Measurements from ENCODE around the gene TMCC2. TPM values are rescaled to one million over a fixed set of nuclear protein-coding genes. Genes with fewer than 3 reads are reported as not detected.
A peak's percentile ranks its signal among the peaks of the same experiment; 100 is the strongest.
"Not testable (repeated sequence)": the region's sequence is repeated elsewhere in the genome, so short reads cannot be mapped to it uniquely, and the experiment has no call there.

TMCC2 gene
- total RNA-seq, 2 experiments from 2014 or later: 2.6 to 2.7 TPM

DNA sequence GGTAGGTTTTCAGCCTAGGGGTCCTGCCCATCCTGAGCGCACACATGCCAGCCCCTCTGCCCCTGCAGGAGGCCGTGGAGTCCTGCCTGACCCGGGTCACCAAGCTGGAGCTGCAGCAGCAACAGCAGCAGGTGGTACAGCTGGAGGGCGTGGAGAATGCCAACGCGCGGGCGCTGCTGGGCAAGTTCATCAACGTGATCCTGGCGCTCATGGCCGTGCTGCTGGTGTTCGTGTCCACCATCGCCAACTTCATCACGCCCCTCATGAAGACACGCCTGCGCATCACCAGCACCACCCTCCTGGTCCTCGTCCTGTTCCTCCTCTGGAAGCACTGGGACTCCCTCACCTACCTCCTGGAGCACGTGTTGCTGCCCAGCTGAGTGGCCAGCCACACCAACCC is 44.0 kb downstream of the TMCC2 start:
- H3K27me3 Mint-ChIP-seq (ENCODE audit: low read depth): peaks cover 2% of the 10 kb centered on the region
- H3K27ac Mint-ChIP-seq: no peak overlapping the region
- no peak for DNase-seq
- H3K36me3 Mint-ChIP-seq (ENCODE audit: low read depth): no peaks in the 10 kb centered on the region
- ChIA-PET CTCF (interaction anchor here (0.8 to 31.0 kb wide), 11 partner anchors 10 to 253 kb away, joined by 3 to 1266 read pairs (median 29); partner anchors contain the start of genes NUAK2 and TMCC2), POLR2A (interaction anchor here (1.3 kb wide), 1 partner anchor 360 kb away, joined by 4 read pairs; the partner anchor contains the start of gene ELK4)
- peaks cover 17% of the 10 kb centered on the region for H3K4me1 Mint-ChIP-seq (ENCODE audit: low read depth)
- H3K9me3 Mint-ChIP-seq (ENCODE audit: insufficient read depth): no peaks in the 10 kb centered on the region
- no peak overlapping the region for H3K4me3 Mint-ChIP-seq
- ATAC-seq: no peak

DNA sequence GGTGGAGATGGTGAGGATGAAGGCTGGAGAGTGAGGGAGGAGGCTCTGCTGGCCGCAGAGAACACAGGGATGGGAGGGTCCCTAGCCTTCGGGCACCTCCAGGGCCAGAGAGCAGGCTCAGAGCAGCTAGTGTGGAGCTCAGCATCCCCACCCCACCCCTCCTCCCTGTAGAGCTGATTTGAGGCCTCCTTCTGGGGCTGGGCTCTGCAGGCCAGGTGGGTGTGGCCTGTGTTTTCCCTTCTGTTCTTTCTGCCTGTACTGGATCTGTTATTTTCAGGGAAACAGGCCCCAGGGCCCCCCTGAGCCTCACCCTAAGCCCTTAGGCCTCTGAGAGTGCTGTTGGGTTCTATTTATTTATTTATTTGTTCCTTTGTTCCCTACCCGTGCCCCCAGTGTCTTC is 44.8 kb downstream of the TMCC2 start:
- no peaks in the 10 kb centered on the region for H3K36me3 Mint-ChIP-seq (ENCODE audit: low read depth)
- no peak for DNase-seq
- no peak for ATAC-seq
- no peak overlapping the region for H3K4me3 Mint-ChIP-seq
- no peaks in the 10 kb centered on the region for H3K9me3 Mint-ChIP-seq (ENCODE audit: insufficient read depth)
- ChIA-PET CTCF (interaction anchor here (0.8 to 31.0 kb wide), 12 partner anchors 11 to 252 kb away, joined by 3 to 1266 read pairs (median 30); partner anchors contain the start of genes NUAK2 and TMCC2), POLR2A (interaction anchor here (1.3 kb wide), 1 partner anchor 360 kb away, joined by 4 read pairs; the partner anchor contains the start of gene ELK4)
- peaks cover 17% of the 10 kb centered on the region for H3K4me1 Mint-ChIP-seq (ENCODE audit: low read depth)
- peaks cover 4% of the 10 kb centered on the region for H3K27me3 Mint-ChIP-seq (ENCODE audit: low read depth)
- H3K27ac Mint-ChIP-seq: no peak overlapping the region

DNA sequence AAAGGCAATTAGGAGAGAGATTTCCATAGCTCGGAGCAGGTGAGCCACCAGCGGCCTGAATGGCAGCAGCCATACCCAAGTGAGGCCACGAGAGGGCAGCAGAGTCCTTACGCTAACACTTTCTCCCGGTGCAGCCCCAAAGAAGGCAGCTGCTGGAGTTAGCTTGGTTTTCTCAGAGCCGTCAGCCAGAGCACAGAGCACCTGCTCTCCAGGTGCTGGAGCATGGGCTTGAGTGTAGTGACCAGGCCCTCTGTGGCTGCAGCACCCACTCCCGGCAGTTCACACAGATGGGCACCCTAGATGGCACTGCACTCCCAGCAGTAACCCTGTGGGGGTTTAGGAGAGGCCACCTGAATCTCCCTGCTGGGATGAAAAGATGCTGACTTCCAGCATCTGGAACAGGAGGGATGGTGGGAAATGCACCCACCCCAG is 45.8 kb downstream of the TMCC2 start:
- ATAC-seq: peak; percentile 93
- peak; percentile 89 for DNase-seq
- Mint-ChIP-seq H3K36me3 (ENCODE audit: low read depth) (no peaks in the 10 kb centered on the region), H3K27ac (no peak overlapping the region), H3K4me3 (no peak overlapping the region), H3K9me3 (ENCODE audit: insufficient read depth) (no peaks in the 10 kb centered on the region), H3K27me3 (ENCODE audit: low read depth) (peaks cover 11% of the 10 kb centered on the region), H3K4me1 (ENCODE audit: low read depth) (peaks cover 22% of the 10 kb centered on the region)
- CTCF ChIA-PET: interaction anchor here (0.5 to 31.0 kb wide), 43 partner anchors 8 to 450 kb away, joined by 3 to 1266 read pairs (median 5); partner anchors contain the start of genes KLHDC8A, NUAK2, RBBP5 and TMCC2
- POLR2A ChIA-PET: interaction anchor here (0.9 to 1.5 kb wide), 6 partner anchors 12 to 51 kb away, joined by 3 to 5 read pairs (median 4); partner anchors contain the start of gene NUAK2

DNA sequence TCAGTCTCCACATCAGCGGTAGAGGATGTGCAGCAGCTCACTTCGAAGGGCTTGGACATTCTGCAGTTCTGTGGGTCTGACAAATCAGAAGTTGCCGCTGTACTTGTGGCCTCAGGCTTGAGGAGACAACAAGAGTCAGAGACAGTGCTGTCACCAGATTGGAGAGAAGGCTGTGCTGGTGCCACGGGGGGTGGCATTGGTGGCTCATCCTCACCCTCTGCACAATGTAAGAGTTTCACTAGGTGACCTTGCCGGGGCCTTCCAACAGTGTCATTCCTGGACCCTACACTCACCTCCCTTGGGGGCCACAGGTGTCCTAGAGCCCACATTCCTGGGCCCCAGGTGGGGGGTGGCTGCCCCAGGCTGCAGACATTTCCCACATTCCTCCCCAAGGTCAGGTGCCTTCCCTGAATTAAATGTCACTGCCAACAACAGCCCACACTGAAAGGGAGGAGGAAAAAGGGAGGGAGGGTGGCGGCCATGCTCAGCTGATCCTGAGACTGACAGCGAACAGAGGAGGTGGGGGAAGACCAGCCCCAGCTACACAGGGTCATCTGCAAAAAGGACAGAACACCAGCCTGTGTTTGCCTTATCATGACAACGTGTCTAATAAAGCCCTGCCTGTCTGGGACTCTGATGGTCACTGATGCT is 46.4 kb downstream of the TMCC2 start:
- H3K4me3 Mint-ChIP-seq: no peak overlapping the region
- H3K27ac Mint-ChIP-seq: no peak overlapping the region
- DNase-seq: no peak
- peaks cover 12% of the 10 kb centered on the region for H3K27me3 Mint-ChIP-seq (ENCODE audit: low read depth)
- POLR2A ChIA-PET: interaction anchor here (0.9 to 1.5 kb wide), 6 partner anchors 11 to 51 kb away, joined by 3 to 5 read pairs (median 4); partner anchors contain the start of gene NUAK2
- CTCF ChIA-PET: interaction anchor here (0.6 to 31.0 kb wide), 38 partner anchors 7 to 450 kb away, joined by 3 to 1266 read pairs (median 5); partner anchors contain the start of genes KLHDC8A, NUAK2, RBBP5 and TMCC2
- H3K9me3 Mint-ChIP-seq (ENCODE audit: insufficient read depth): no peaks in the 10 kb centered on the region
- ATAC-seq: peak; percentile 17
- H3K36me3 Mint-ChIP-seq (ENCODE audit: low read depth): no peaks in the 10 kb centered on the region
- peaks cover 28% of the 10 kb centered on the region for H3K4me1 Mint-ChIP-seq (ENCODE audit: low read depth)

DNA sequence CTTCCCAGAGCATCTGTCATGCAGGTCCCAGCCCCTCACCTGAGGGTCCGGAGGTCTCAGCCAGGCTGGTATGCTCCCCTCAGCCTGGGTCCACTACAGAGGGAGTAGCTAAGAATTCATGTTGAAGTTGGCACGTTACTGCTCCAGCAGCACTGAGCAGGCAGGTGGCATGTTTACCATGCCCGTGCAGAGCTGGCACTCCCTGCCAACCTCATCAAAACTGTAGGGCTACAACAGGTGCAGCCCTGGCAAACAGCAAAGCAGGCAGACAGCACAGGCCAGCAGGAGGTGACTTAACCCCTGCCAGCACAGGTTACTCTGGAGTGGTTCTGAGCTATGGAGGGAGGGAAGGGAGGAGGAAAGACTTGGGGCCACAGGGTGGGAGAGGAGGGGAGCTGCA is 47.4 kb downstream of the TMCC2 start:
- no peak overlapping the region for H3K27ac Mint-ChIP-seq
- no peaks in the 10 kb centered on the region for H3K9me3 Mint-ChIP-seq (ENCODE audit: insufficient read depth)
- no peaks in the 10 kb centered on the region for H3K36me3 Mint-ChIP-seq (ENCODE audit: low read depth)
- H3K4me3 Mint-ChIP-seq: no peak overlapping the region
- ChIA-PET CTCF (interaction anchor here (1.9 to 31.0 kb wide), 6 partner anchors 11 to 249 kb away, joined by 6 to 1266 read pairs (median 27); partner anchors contain the start of genes NUAK2 and TMCC2), POLR2A (interaction anchor here (1.0 kb wide), 1 partner anchor 44 kb away, joined by 4 read pairs; no protein-coding TSS in a partner anchor)
- H3K27me3 Mint-ChIP-seq (ENCODE audit: low read depth): peaks cover 15% of the 10 kb centered on the region
- DNase-seq (no peak), ATAC-seq (no peak)
- H3K4me1 Mint-ChIP-seq (ENCODE audit: low read depth): peaks cover 36% of the 10 kb centered on the region

DNA sequence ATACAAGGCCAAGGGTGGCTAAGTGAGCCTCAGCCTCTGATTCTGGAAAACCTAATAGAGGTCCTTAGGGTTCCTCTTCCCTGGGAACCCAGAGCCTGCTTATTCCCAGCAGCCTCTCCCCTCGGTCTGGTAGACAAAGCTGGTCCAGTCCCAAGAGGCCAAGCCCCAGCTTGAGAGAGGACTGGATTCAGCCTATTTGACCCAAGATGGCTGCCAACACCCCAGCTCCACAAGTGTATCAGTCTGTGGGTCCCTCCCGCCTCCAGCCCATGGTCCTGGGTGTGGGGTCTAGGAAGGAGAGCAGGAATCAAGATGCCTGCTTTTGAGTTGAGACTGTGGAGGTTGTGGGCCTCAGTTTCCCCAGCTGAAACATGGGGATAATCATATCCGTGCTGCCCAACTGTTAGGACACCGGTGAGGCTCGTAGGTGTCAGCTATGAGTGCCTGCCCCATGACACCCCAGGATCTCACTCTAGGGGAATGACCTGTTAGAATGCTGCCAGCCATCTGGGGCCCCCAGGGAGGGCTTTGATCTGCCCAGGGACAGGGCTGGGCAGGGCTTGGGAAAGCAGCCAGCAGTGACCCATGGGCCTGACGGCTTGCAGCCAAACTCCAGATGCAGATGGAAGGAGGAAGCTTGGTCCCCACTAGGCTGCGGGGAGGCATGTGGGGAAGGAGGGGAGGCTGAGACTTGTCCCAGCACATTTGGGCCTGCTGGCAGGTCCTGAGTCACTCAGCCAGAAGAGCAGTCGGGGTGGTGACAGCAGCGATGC is 48.4 kb downstream of the TMCC2 start:
- H3K27ac Mint-ChIP-seq: no peak overlapping the region
- H3K36me3 Mint-ChIP-seq (ENCODE audit: low read depth): no peaks in the 10 kb centered on the region
- ChIA-PET CTCF (interaction anchor here (0.6 to 31.0 kb wide), 5 partner anchors 10 to 217 kb away, joined by 3 to 1266 read pairs (median 14); partner anchors contain the start of gene NUAK2), POLR2A (interaction anchor here (1.0 kb wide), 2 partner anchors 8 to 43 kb away, joined by 3 to 4 read pairs; no protein-coding TSS in a partner anchor)
- no peak for ATAC-seq
- no peak for DNase-seq
- no peaks in the 10 kb centered on the region for H3K9me3 Mint-ChIP-seq (ENCODE audit: insufficient read depth)
- peaks cover 43% of the 10 kb centered on the region for H3K4me1 Mint-ChIP-seq (ENCODE audit: low read depth)
- H3K4me3 Mint-ChIP-seq: no peak overlapping the region
- peaks cover 22% of the 10 kb centered on the region for H3K27me3 Mint-ChIP-seq (ENCODE audit: low read depth)

DNA sequence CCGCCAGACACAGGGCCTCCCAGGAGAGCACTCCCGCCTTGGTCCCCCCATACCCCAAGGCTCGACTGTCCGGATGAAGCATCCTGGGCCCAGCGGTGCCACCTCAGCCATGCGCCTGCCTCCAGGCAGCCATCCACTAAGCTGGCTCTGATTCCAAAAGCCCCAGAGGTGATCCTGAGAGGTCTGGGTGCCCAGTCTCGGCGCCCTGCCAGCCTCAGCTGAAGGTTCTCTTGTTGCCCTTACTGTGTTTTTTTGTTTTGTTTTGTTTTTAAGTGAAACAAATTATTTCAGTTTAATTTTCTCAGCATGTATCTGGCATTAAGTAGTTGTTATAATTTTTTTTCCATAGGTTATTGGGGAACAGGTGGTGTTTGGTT is 48.9 kb downstream of the TMCC2 start:
- no peak for DNase-seq
- ChIA-PET CTCF (interaction anchor here (0.6 to 31.0 kb wide), 5 partner anchors 10 to 216 kb away, joined by 3 to 1266 read pairs (median 14); partner anchors contain the start of gene NUAK2), POLR2A (interaction anchor here (1.5 kb wide), 1 partner anchor 41 kb away, joined by 3 read pairs; no protein-coding TSS in a partner anchor)
- Mint-ChIP-seq H3K36me3 (ENCODE audit: low read depth) (no peaks in the 10 kb centered on the region), H3K4me3 (no peak overlapping the region), H3K9me3 (ENCODE audit: insufficient read depth) (no peaks in the 10 kb centered on the region), H3K4me1 (ENCODE audit: low read depth) (peaks cover 43% of the 10 kb centered on the region), H3K27me3 (ENCODE audit: low read depth) (peaks cover 23% of the 10 kb centered on the region), H3K27ac (no peak overlapping the region)
- no peak for ATAC-seq

DNA sequence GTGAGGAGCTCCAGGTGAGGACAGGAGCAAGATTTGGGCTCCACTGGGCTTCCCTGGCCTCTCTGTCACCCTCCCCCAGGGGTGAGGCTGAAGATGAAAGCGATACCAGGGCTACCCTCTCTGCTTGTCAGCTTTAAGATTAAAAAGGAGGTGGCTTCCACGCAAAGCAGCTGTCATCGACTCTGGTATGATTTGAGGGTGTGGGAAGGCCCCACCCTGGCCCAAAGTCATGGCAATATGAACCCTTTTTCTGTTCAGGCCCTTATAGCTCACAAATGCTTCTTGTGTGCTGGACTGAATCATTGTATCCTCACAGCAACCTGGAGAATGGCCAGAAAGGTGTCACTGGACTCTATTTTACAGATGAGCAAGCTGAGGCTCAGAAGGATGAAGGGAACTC is 52.2 kb downstream of the TMCC2 start:
- POLR2A ChIA-PET: interaction anchor here (0.6 to 1.8 kb wide), 3 partner anchors 33 to 228 kb away, joined by 3 to 6 read pairs (median 3); no protein-coding TSS in a partner anchor
- Mint-ChIP-seq H3K27me3 (ENCODE audit: low read depth) (peaks cover 38% of the 10 kb centered on the region), H3K4me1 (ENCODE audit: low read depth) (peaks cover 55% of the 10 kb centered on the region), H3K9me3 (ENCODE audit: insufficient read depth) (no peaks in the 10 kb centered on the region), H3K36me3 (ENCODE audit: low read depth) (no peaks in the 10 kb centered on the region), H3K4me3 (no peak overlapping the region), H3K27ac (no peak overlapping the region)
- DNase-seq (peak; percentile 39), ATAC-seq (no peak)
- CTCF ChIA-PET: interaction anchor here (0.7 to 31.0 kb wide), 3 partner anchors 8 to 74 kb away, joined by 3 to 1266 read pairs (median 6); partner anchors contain the start of gene NUAK2

DNA sequence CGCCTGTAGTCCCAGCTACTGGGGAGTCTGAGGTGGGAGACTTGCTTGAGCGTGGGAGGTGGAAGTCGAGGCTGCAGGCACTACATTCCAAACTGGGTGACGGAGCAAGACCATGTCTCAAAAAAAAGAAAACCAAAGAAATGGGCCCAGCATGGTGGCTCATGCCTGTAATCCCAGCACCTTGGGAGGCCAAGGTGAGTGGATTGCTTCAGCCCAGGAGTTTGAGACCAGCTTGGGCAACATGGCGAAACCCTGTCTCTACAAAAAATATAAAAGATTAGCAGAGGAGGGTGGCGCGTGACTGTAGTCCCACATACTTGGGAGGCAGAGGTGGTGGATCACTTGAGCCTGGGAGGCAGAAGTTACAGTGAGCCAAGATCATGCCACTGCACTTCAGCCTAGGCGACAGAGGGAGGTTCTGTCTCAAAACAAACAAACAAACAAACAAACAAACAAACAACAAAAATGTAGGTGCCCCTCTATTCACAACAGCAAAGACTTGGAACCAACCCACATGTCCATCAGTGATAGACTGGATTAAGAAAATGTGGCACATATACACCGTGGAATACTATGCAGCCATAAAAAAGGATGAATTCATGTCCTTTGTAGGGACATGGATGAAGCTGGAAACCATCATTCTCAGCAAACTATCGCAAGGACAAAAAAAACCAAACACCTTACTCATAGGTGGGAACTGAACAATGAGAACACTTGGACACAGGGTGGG is 53.1 kb downstream of the TMCC2 start:
- not testable (repeated sequence) for H3K27ac Mint-ChIP-seq; DNase-seq; H3K4me3 Mint-ChIP-seq; H3K36me3 Mint-ChIP-seq (ENCODE audit: low read depth); ATAC-seq; H3K9me3 Mint-ChIP-seq (ENCODE audit: insufficient read depth)
- Mint-ChIP-seq H3K4me1 (ENCODE audit: low read depth) (peaks cover 60% of the 10 kb centered on the region), H3K27me3 (ENCODE audit: low read depth) (peaks cover 36% of the 10 kb centered on the region)
- POLR2A ChIA-PET: interaction anchor here (0.6 to 1.8 kb wide), 2 partner anchors 33 to 228 kb away, joined by 3 to 6 read pairs; no protein-coding TSS in a partner anchor
- CTCF ChIA-PET: interaction anchor here (0.7 to 31.0 kb wide), 3 partner anchors 7 to 45 kb away, joined by 3 to 1266 read pairs (median 5); partner anchors contain the start of gene NUAK2

DNA sequence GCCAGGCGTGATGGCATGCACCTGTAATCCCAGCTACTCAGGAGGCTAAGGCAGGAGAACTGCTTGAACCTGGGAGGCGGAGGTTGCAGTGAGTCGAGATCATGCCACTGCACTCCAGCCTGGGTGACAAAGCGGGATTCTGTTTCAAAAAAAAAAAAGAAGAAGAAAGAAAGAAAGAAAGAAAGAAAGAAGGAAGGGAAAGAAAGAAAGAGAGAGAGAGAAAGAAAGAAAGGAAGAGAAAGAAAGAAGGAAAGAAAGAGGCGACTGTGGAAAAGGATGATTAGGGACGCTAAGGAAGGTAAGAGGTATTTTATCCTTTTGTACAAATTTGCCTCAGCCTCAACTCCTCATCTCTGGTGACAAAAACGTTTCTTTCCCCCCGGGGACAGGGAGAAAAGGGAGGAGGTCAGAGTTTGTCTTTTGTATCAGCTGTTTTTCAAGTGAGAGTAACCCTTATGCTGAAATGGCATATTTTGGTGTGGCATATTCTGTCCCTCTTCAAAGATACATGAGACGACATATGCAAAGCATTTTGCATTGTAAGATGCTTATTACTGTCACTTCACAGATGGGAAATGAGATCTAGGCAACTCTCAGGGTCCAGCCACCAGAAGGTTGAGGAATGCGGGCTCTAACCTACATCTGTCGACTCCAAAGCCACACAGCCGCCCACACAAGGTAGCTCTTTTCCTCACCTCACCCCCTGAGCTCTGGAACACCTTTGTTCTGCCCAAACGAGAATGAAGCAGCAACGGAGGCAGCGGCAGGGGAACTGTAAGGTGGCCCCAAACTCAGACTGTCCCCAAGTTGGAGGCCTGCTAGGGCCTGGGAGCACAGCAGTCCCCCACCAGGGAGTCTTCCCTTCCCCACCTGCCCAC is 55.8 kb downstream of the TMCC2 start:
- H3K27me3 Mint-ChIP-seq (ENCODE audit: low read depth): peaks cover 28% of the 10 kb centered on the region
- ChIA-PET CTCF (interaction anchor here (1.1 to 31.0 kb wide), 6 partner anchors 10 to 202 kb away, joined by 3 to 1266 read pairs (median 5); partner anchors contain the start of gene NUAK2), POLR2A (interaction anchor here (3.6 to 5.4 kb wide), 2 partner anchors 30 to 36 kb away, joined by 34 to 45 read pairs; partner anchors contain the start of gene NUAK2)
- H3K27ac Mint-ChIP-seq: peak overlapping the region; percentile 39
- H3K36me3 Mint-ChIP-seq (ENCODE audit: low read depth): no peaks in the 10 kb centered on the region
- peaks cover 83% of the 10 kb centered on the region for H3K4me1 Mint-ChIP-seq (ENCODE audit: low read depth)
- DNase-seq: no peak
- H3K4me3 Mint-ChIP-seq: no peak overlapping the region
- ATAC-seq: no peak
- H3K9me3 Mint-ChIP-seq (ENCODE audit: insufficient read depth): no peaks in the 10 kb centered on the region
